AG10803 (cell line): ENCODE data around the gene BRCA2.

Source experiments
- DNase-seq: peaks from one replicate; pipeline ENCODE4 v3.0.0; 2010; ENCODE audit warnings: low read depth
- H3K4me3 ChIP-seq: 2 replicates; pipeline ENCODE4 v1.5.1; 2011; ENCODE audit warnings: mild to moderate bottlenecking, low read length, control low read depth
- CTCF ChIP-seq: conservative IDR thresholded peaks from 2 replicates; pipeline ENCODE4 v1.5.1; 2011; ENCODE audit warnings: mild to moderate bottlenecking, low read length, control low read depth, inconsistent platforms

The BRCA2 gene

GRCh38 chr13:32362574-32362973 lies 47.3 kb downstream of the BRCA2 start:
- no peak for DNase-seq
- TF ChIP-seq CTCF: no peak

DNA sequence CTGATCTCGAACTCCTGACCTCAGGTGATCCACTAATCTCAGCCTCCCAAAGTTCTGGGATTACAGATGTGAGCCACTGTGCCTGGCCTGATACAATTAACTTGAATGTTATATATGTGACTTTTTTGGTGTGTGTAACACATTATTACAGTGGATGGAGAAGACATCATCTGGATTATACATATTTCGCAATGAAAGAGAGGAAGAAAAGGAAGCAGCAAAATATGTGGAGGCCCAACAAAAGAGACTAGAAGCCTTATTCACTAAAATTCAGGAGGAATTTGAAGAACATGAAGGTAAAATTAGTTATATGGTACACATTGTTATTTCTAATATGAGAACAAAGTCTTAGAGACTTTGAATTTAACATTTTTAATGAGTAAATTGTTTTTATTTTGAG lies 55.5 kb downstream of the BRCA2 start:
- TF ChIP-seq CTCF: no peak
- H3K4me3 ChIP-seq: no peak overlapping the region
- no peak for DNase-seq

More at GRCh38 chr13:32362574-32362973, 47.3 kb downstream of the BRCA2 start:
- no peak overlapping the region for H3K4me3 ChIP-seq

GRCh38 chr13:32376642-32377415 lies 61.5 kb downstream of the BRCA2 start:
- no peak for TF ChIP-seq CTCF
- DNase-seq: no peak
- no peak overlapping the region for H3K4me3 ChIP-seq

DNA sequence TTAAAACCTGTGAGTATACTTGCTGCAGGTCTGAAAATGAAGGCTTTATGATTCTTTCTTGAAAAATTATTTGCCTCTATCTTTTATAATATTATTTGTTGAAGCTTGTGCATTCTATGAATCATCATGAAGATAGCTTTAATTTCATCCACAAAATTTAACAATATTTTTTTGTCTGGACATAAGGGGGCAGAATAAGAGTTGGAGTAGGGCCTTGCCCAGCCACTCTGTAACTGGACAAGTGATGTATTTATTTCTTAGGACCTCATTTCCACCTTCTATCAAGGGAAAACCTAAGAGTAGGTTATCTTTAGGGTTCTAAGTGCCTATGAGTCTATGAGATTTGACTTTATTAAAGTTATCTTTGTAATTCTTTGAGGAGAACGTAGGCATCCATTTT lies 62.7 kb downstream of the BRCA2 start:
- no peak for DNase-seq
- TF ChIP-seq CTCF: no peak
- H3K4me3 ChIP-seq: no peak overlapping the region

GRCh38 chr13:32381539-32381938 lies 66.2 kb downstream of the BRCA2 start:
- H3K4me3 ChIP-seq: no peak overlapping the region
- peak; percentile 67 for TF ChIP-seq CTCF
- peak; percentile 33 for DNase-seq

DNA sequence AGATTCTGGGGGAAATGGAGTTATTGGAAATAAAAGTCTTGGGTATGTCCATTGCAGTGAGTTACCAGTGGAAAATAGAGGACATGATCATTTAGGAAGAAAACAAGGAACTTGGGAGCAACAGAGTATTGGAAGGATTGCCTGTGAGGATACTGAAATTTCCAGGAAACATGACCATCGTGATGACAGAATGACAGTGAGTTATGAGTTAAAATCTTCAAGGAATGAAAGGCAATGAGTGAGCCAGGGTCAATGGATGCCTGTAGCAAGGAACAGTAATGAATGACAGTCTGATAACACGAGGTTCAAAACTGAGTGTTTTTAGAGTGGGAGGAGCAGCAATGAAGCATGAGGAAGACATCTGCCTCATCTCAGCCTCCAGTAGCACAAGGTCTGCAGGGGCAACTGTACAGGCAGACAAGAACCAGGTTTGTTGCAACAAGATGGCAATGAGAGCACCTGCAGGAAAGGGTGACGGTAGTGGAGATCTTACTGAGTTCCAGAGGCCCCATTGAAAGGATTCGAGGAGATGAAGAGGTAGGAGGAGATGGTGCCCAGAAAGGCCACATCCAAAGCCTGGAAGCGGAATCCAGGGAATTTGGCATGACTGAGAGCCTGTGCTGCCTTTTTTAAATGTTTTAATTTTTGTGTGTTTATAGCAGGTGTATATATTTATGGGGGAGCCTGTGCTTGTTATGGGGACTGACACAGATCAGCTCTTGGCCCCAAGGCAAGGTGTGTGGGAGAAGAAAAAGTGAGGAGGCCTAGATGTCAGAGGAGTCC lies 68.7 kb downstream of the BRCA2 start:
- DNase-seq: no peak
- H3K4me3 ChIP-seq: no peak overlapping the region
- no peak for TF ChIP-seq CTCF

DNA sequence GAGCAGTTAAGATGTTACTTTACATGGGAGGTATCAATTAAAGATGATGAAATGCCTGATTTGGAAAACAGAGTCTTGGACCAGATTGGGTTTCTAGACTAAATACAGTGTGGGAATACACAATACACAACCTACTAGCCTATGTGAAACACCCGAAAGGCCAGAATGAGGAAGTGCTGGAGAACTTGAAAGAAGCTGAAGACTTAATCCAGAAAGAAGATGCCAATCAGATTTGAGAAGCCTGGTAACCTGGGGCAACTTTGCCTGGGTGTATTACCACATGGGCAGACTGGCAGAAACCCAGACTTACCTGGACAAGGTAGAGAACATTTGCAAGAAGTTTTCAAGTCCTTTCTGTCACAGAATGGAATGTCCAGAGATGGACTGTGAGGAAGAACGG lies 69.4 kb downstream of the BRCA2 start:
- no peak for TF ChIP-seq CTCF
- H3K4me3 ChIP-seq: no peak overlapping the region
- no peak for DNase-seq
